GM12874 (cell line): Measurements from ENCODE around the gene REEP1.

Source experiments
- TF ChIP-seq, protein P1 (sequence below): IDR thresholded peaks from 2 replicates; pipeline ENCODE4 v1.5.1; 2011; ENCODE audit warnings: low read depth, mild to moderate bottlenecking, control low read depth, low read length, moderate library complexity; ENCODE audit not compliant: insufficient read depth

Gene REEP1

DNA sequence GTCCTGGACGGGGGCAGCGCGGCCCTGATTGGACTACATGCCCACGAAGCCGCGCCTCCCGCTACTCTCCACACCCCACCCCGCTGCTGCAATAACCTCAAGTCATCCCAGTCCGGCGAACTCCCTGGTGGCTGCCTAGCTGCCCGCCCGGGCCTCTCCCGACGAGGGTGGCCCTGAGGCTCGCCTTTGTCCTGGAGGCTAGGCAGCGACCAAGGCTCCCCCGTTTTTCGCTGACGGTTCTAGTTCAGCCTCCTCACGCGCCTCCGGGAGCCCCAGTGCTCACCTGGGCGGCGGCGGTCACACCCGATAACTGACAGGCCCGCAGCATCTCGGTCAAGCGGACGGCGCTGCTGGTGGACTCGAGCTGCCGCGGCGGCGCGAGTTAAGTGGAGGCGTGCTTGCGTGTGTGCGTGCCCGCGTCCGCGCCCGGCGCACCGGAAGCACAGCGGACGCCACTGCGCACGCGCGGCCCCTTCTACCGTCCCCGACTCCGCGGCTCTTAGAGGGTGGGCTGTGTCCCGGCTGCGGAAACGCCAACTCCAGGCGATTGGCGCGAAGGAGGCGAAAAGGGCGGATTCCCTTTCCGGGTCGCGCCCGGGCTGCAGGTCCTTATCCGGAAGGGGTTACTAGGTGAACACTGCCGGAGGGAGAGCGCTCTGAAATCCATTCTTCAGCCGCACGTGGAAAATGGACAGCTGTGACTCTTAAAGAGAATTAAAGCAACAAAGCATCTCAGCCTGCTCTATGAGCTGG lies 142.2 kb downstream of the REEP1 start, which contains the start of gene IMMT:
Gene IMMT (minus strand): TSS at position 408 of the 753 bp plus-strand sequence. CDS start 80 bp downstream, at position 328.
- TF ChIP-seq, protein P1, sequence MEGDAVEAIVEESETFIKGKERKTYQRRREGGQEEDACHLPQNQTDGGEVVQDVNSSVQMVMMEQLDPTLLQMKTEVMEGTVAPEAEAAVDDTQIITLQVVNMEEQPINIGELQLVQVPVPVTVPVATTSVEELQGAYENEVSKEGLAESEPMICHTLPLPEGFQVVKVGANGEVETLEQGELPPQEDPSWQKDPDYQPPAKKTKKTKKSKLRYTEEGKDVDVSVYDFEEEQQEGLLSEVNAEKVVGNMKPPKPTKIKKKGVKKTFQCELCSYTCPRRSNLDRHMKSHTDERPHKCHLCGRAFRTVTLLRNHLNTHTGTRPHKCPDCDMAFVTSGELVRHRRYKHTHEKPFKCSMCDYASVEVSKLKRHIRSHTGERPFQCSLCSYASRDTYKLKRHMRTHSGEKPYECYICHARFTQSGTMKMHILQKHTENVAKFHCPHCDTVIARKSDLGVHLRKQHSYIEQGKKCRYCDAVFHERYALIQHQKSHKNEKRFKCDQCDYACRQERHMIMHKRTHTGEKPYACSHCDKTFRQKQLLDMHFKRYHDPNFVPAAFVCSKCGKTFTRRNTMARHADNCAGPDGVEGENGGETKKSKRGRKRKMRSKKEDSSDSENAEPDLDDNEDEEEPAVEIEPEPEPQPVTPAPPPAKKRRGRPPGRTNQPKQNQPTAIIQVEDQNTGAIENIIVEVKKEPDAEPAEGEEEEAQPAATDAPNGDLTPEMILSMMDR = no peak

DNA sequence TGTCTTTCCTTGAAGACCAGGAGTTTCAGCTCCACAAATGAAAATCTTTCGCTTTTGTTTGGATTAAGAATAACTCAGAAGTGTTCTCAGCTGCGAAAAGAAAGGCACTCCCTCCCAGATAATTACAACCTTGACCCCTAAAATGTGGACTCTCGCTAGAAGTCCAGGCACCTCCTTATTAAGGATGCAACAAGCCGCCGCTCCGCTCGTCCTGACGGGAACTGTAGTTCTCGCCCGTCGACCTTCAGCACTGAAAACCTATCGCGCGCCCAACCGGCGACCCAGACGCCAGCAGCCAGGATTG lies 142.7 kb downstream of the REEP1 start:
- TF ChIP-seq, protein P1 = no peak

DNA sequence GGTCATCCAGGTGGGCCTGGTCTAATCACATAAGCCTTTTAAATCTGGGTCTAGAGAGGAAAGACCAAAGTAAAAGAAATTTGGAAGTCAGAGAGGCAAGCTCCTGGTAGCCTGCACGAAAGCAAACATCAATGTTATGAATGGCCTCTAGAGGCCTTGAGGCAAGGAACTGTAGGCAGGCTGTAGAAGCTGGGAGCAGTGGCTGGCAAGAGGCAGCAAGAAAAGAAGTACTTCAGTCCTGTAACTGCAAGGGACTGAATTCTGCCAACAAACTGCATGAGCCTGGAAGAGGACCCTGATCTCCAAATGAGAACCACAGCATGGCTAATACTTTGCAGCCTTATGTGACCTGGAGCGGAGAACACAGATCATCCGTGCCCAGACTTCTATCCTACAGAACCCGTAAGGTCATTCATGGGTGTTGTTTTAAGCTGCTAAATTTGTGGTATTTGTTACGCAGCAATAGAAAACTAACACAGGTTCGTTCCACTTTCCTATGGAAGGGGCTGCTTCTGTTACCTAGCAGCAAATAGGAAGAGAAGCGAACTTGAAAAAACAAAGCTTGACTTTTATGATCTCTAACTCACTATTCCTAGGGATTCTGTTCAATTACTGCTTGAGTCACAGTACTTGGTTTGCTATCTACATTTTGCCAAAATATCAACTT lies 143.4 kb downstream of the REEP1 start:
- TF ChIP-seq, protein P1 = no peak

DNA sequence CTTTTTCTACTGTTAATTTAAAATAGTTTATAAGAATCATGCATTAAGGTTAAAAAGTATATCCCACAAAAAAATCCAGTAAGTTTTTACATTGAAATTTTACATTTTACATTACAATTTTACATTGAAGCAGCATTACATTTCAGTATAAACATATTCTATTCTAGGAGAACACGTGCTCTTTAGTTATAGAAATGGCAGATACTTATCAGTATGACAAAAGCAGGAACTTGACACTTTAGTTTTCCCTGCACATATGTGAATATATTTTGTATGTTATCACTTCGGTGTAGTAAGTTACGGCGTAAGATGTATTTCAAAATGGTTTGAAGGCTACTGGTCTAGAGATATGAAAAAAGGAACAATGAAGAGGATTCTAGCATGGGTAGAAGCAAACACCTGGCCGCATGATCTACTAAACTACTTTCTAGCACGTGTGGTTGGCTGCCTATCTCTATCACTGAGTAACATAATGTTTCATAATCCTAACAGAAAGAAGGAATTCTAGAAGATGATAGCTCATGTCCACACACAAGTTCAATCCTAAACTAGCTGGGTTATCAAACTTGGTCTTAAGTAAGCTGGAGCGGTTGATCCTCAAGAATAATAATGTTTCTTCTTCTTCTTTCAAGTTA lies 147.5 kb downstream of the REEP1 start:
- TF ChIP-seq, protein P1 = no peak

DNA sequence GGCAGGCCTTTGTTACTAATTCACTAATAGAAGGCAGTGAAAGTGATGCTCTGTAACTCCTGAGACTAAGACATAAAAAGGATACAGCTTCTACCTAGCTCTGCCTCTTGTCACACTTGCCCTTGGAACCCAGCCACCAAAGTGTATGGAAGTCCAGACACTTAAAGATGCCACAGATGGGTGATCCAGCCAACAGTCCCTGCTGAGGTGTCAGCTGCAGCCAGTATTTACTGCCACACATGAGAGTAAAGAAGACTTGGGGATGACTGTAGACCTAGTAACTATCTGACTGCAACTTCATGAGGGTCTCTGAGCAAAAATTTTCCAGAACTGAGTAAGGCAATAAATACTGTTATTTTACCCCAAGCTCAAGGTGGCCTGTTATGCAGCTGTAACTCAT lies 151.0 kb downstream of the REEP1 start:
- TF ChIP-seq, protein P1 = no peak

DNA sequence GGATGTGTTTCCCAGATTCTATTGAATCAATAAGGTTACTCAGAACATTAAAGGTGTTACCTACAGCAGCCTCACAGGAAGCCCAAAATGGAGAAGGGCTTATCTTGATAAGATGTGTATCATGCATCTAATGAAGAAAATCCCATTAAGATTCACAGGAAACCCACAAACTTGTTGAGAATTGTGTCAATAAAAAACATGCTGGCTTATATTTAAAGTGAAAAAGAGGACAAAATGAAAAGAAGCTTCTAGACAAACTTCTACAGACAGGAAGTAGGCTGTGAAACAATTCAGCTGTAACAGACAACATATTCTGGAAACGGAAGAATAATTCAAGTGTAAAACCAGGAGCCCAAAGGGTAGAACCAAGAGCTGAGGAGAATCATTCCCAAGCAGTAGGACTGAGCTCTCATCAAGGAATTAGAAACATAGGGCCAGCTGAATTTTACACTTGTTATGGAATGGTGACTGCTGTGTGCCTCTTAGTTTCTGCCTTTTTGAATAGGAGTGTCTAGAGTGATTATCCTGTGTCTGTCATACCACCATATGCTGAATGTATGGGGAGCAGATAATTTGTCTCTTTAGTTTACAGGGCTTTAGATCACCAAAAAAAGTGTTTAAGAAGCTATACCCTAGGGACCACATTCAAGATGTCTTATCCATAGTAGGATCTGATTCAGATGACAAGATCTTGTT lies 151.8 kb downstream of the REEP1 start:
- TF ChIP-seq, protein P1 = no peak

DNA sequence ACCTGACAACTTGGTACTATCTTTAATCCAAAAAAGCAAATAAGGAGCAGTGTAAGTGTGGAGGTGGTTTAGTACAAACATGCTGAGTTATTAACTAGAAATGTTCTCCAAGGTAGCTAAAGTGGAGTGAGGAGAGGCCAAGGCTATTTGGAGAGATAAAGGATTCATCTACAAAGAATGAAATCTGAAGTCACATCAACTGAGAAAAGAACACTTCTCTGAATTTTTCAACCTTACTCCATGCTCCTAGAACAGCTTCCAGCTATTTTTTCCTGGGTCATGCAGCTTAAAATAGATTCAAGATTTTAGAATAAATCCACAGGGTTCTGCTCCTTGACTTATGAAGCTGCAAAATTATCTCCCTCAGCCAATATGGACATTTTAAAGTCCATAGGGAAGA lies 160.8 kb downstream of the REEP1 start:
- TF ChIP-seq, protein P1 = no peak
